Heart left ventricle (tissue), 16 donors: ENCODE results near the gene C22orf15. TPM values are rescaled to one million over a fixed set of nuclear protein-coding genes. Genes with fewer than 3 reads are reported as not detected.

ENCODE experiments used
- ATAC-seq, 4 donors: fragments of 200-7000 bp; cut with Tn5 transposase; one replicate each; pipeline ENCODE4 v1.9.1; 2020 to 2022; ENCODE audit warnings: moderate library complexity in 4 of 4, mild to moderate bottlenecking in 3 of 4, moderate number of reproducible peaks in 1 of 4
- DNase-seq, 5 donors: peaks; one replicate each; pipeline ENCODE4 v3.0.0-alpha.2; 2020
- H3K27ac ChIP-seq, 12 donors: fragments of 200-600 bp; sonication (generic) in 4 of 12; one replicate each; pipeline versions ENCODE4 v1.5.0 to v1.8.0; 2016 to 2022; ENCODE audit warnings: mild to moderate bottlenecking in 2 of 12
- H3K27me3 ChIP-seq, 9 donors: fragments of 200-600 bp; sonication (generic) in 2 of 9; one replicate each; pipeline versions ENCODE4 v1.5.1 to v1.8.0; 2016 to 2022; ENCODE audit warnings: mild to moderate bottlenecking in 3 of 9
- H3K36me3 ChIP-seq, 9 donors: fragments of 200-600 bp; sonication (generic) in 2 of 9; one replicate each; pipeline versions ENCODE4 v1.5.0 to v1.8.0; 2018 to 2022; ENCODE audit warnings: mild to moderate bottlenecking in 2 of 9
- H3K4me1 ChIP-seq, 12 donors: fragments of 200-600 bp; sonication (generic) in 4 of 12; one replicate each; pipeline versions ENCODE4 v1.5.0 to v1.8.0; 2016 to 2022; ENCODE audit warnings: mild to moderate bottlenecking in 3 of 12
- H3K4me3 ChIP-seq, 12 donors: fragments of 200-600 bp; sonication (generic) in 4 of 12; one replicate each; pipeline versions ENCODE4 v1.5.0 to v1.8.0; 2017 to 2022; ENCODE audit warnings: mild to moderate bottlenecking in 9 of 12, moderate library complexity in 4 of 12
- H3K9me3 ChIP-seq, 12 donors: fragments of 200-600 bp; sonication (generic) in 4 of 12; one replicate each; pipeline versions ENCODE4 v1.5.0 to v1.8.0; 2016 to 2022; ENCODE audit warnings: mild to moderate bottlenecking in 1 of 12
- POLR2A ChIP-seq, 2 donors: fragments of 450-650 bp; IDR thresholded peaks; one replicate each; pipeline ENCODE4 v1.6.1; 2017; ENCODE audit warnings: antibody characterized with exemption in 2 of 2, mild to moderate bottlenecking in 2 of 2, moderate library complexity in 2 of 2
- WGBS, 4 donors: extraction: QIAGEN DNeasy Blood & Tissue Kit in 2 of 4; methylation state at CpG; one replicate each; pipeline versions ENCODE4 v1.1.5 to v1.1.7; 2013 to 2018; 5-methylcytosine and 5-hydroxymethylcytosine counted together
- intact Hi-C, 10 donors: fragments of 100-400 bp; cut with DNase I; formaldehyde crosslinking; loops; one replicate each; pipeline versions ENCODE4 v1.11.1 to v1.14.2; 2022
- polyA plus RNA-seq, 2 donors: library from polyadenylated mRNA; stranded (reverse); fragments of 200-250 nt; gene quantifications; one replicate each; pipeline ENCODE4 v1.2.3, GENCODE V29; 2013
- total RNA-seq, 9 donors: library from RNA; depleted of rRNA in 2 of 9; stranded (reverse); fragments of >200 nt in 2 of 9; fragmentation: NEBNext Ultra II Directional in 3 of 9; extraction: Animal tissue kit (Norgen Biotek cat#: 25700) in 3 of 9; gene quantifications; one replicate each; pipeline versions ENCODE4 v1.1.0 to v1.2.4, GENCODE V29; 2016 to 2023
- TF ChIP-seq, protein P1 (sequence below), 12 donors: fragments of 200-600 bp; sonication (generic) in 4 of 12; IDR thresholded peaks; one replicate each; pipeline versions ENCODE4 v1.5.0 to v1.8.0; 2018 to 2022; ENCODE audit warnings: antibody characterized with exemption in 12 of 12, mild to moderate bottlenecking in 5 of 12
- donor health status: ischemic (EF 13 %, LVEDD 7.1; RV severe dilation, severe dysfunction).
- donor health status: healthy with polysubstance abuse.
- donor health status: DM: no; HTN: yes; CAD: no.
- donor health status: DM: no; HTN: no; CAD: no.
- donor health status: ischemic (EF 25% LVEDD 6.9; RV normal size, moderate dysfunction).
- donor health status: ischemic (EF 25% LVEDD 5.7; RV mildly dilated, moderate dysfunction).
- donor health status: healthy.
- donor health status: DM: yes; HTN: yes; CAD: no.
- donor health status: ischemic (EF 35%, LVEDD 5.7; RV mildly dilated, moderate dysfunction).
- donor health status: nonischemic (EF 11% LVEDD 7.7; RV severe dilation, severe dysfunction).
- donor health status: DM: yes; HTN: yes; CAD: no.
- donor health status: PGD.
- donor health status: ischemic (EF 29% LVEDD 5.4; RV normal size, mild dysfunction).
- donor health status: nonischemic (EF 23%, LVEDD 6.1; RV moderate dilation, normal function).

Gene C22orf15
- total and polyA plus RNA-seq, 11 donors, result not detected

DNA sequence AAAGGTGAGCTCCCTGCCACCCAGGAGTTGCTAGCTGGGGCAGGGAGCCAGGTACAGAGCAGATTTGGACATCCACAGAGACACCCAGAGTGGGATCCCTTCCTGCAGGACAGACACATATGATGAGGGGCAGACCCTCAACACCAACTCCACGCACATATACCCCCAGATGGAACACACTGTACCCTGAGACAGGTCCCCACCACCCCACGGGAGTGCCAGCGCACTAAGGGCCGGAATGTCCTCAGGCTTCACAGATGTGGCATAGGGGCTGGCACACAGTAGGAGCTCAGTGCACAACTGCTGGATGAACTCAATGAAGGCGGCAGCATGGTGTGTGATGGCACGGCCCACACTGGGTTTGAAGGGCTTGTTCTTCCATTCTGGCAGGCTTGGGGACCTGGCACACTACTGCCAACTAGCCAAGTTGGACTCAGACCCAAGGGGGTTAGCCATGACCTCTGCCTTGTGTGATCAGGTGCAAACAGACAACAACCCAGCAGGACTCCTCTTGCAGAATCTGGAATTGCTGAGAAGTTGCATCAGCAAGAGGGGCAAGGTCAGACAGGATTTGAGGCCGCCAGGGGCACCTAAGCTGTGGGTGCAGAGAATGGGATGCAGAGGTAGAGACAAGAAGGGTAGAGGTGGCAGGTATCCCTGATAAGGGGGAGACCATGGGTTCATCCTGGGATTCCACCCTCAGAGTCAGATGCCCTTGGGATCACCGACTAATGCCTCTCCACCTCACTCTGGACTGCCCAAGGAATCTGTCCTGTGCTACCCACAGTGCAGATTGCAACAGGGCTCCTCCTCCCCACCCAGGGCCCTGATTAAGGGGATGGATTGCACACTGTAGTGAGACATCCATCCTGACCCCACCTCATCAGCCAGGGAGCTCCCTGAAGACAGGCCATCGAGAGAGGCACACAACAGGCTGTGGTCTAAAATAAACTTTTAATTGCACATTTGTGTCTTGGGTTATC, 2.4 kb downstream of the C22orf15 start:
- no peak for DNase-seq
- Histone ChIP-seq H3K4me1 (peaks cover 0 to 58% (median 36%) of the 10 kb centered on the region in 12 donors), H3K9me3 (no peaks in the 10 kb centered on the region), H3K4me3 (peak overlapping the region in 10 of 12 donors; percentile 45 to 91 (median 68)), H3K27me3 (no peaks in the 10 kb centered on the region), H3K27ac (peak overlapping the region in 7 of 12 donors; percentile 24 to 97 (median 90)), H3K36me3 (peaks cover 0 to 16% (median 0%) of the 10 kb centered on the region in 9 donors)
- TF ChIP-seq, protein P1, sequence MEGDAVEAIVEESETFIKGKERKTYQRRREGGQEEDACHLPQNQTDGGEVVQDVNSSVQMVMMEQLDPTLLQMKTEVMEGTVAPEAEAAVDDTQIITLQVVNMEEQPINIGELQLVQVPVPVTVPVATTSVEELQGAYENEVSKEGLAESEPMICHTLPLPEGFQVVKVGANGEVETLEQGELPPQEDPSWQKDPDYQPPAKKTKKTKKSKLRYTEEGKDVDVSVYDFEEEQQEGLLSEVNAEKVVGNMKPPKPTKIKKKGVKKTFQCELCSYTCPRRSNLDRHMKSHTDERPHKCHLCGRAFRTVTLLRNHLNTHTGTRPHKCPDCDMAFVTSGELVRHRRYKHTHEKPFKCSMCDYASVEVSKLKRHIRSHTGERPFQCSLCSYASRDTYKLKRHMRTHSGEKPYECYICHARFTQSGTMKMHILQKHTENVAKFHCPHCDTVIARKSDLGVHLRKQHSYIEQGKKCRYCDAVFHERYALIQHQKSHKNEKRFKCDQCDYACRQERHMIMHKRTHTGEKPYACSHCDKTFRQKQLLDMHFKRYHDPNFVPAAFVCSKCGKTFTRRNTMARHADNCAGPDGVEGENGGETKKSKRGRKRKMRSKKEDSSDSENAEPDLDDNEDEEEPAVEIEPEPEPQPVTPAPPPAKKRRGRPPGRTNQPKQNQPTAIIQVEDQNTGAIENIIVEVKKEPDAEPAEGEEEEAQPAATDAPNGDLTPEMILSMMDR (IDR thresholded peaks at IDR 0.05), result no peak
- TF ChIP-seq POLR2A (IDR thresholded peaks at IDR 0.05), result no peak
- ATAC-seq, result no peak
- 69 to 77% (median 74%) methylated on average over 9 of the region's 9 CpGs for WGBS, 4 donors
- intact Hi-C loops, result loop anchor here in 9 of 10 donors (5.0 to 10.0 kb wide), 4 partner anchors 82 to 220 kb away; no protein-coding TSS in a partner anchor

DNA sequence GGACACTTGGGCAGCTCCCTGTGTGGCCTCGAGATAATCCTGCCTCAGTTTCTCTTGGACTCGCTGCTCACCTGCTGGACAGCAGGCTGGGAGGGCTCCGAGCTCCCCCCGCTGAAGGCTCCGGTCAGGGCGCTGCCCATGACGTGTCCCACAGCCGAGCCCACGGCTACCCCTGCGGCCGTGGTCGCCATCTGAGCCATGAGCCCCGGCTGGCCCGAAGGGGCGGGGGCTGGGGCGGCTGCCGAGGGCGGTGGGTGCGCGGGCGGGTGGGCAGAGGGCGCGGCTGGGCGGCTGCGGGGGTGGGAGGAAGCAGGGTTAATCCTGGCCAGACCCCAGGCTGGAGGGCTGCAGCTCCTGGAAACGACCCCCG, 4.5 kb downstream of the C22orf15 start:
- Histone ChIP-seq H3K9me3 (no peaks in the 10 kb centered on the region), H3K4me3 (peak overlapping the region; percentile 30 to 91 (median 66)), H3K27ac (peak overlapping the region; percentile 82 to 97 (median 90)), H3K4me1 (peaks cover 0 to 70% (median 45%) of the 10 kb centered on the region in 12 donors), H3K27me3 (no peaks in the 10 kb centered on the region), H3K36me3 (peaks cover 0 to 16% (median 0%) of the 10 kb centered on the region in 9 donors)
- WGBS, 4 donors, result 7 to 20% (median 8%) methylated on average over 1 to 27 of the region's 27 CpGs
- TF ChIP-seq, protein P1 (IDR thresholded peaks at IDR 0.05), result no peak
- DNase-seq, result no peak
- intact Hi-C loops, result loop anchor here in 9 of 10 donors (5.0 to 10.0 kb wide), 4 partner anchors 80 to 222 kb away; no protein-coding TSS in a partner anchor
- peak in 2 of 4 donors; percentile 2 to 12 for ATAC-seq

DNA sequence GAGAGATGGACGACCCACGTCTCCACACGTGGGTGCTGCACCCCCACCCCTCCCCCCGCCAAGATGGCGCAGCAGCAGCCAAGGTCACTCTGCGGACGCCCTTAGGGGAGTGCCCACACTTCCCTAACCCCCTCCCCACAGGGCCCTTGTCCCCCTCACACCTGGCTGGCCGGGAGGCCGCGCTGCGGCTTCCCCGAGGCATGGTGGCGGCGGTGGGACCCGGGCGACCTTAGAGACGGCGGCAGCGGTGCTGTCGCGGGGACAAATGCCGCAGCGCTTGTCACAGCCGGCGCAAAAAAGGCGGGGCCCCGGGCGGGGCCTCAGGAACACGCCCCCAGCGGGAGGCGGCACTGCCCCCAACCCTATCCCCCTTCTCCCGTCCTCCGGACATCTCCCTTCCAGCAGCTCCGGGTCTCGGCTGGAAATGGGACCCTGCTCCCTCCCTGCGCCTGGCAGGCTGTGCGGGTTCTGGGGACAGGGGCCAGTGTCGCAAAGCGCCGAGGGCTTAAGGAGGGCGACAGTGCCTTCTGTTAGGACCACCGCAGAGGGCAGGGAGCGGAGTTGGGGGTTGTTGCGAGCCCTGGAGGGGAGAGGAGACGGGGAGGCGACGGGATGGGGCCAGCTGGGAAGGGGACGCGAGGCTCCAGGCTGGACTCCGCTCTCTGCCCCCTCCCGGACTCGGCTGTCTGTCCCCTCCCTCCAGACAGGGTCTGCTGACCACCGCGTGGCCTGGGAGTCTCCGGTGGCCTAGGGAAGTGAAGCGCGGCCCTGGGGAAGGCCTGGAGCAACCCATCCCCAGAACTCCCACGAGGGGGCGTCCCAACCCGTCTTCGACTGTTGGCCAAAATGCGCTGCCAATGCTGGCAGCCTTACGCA, 5.1 kb downstream of the C22orf15 start, which contains the start of gene CHCHD10:
CHCHD10 (minus strand) TSS at position 300 of the 876 bp plus-strand sequence; CDS start at position 202, 98 bp downstream.
- Histone ChIP-seq H3K27me3 (no peaks in the 10 kb centered on the region), H3K27ac (peak within 1 kb of the TSS; percentile 82 to 97 (median 90)), H3K4me3 (peak within 1 kb of the TSS; percentile 30 to 91 (median 66)), H3K36me3 (peaks cover 0 to 16% (median 0%) of the 10 kb centered on the region in 9 donors), H3K4me1 (peaks cover 0 to 70% (median 43%) of the 10 kb centered on the region in 12 donors), H3K9me3 (no peaks in the 10 kb centered on the region)
- ATAC-seq, result peak; percentile 73 to 87 (median 82)
- peak; percentile 88 to 92 (median 90) for DNase-seq
- WGBS, 4 donors, result 1% methylated on average over 31 to 63 of the region's 63 CpGs
- TF ChIP-seq POLR2A (IDR thresholded peaks at IDR 0.05), result peak; percentile 92 to 97
- TF ChIP-seq, protein P1 (IDR thresholded peaks at IDR 0.05), result peak; percentile 73 to 92 (median 86)
- intact Hi-C loops, result loop anchor here (1.0 to 10.0 kb wide), 8 partner anchors 19 to 223 kb away; no protein-coding TSS in a partner anchor
